GM19238 (cell line): ENCODE measurements around the gene TMCO4.

Source experiments
- DNase-seq: peaks from one replicate; pipeline ENCODE4 v3.0.0; 2011; ENCODE audit warnings: low spot score; ENCODE audit not compliant: insufficient read length

TMCO4 gene

GRCh38 chr1:19688041-19688842 is 111.5 kb downstream of the TMCO4 start:
- DNase-seq: no peak

GRCh38 chr1:19687414-19687813 is 112.3 kb downstream of the TMCO4 start:
- no peak for DNase-seq

- DNase-seq: no peak
Measured at GRCh38 chr1:19685994-19686393, 113.7 kb downstream of the TMCO4 start.

GRCh38 chr1:19684677-19685076 is 115.0 kb downstream of the TMCO4 start:
- no peak for DNase-seq

- DNase-seq: no peak
Measured at GRCh38 chr1:19683351-19683750, 116.4 kb downstream of the TMCO4 start.

- DNase-seq: no peak
Measured at GRCh38 chr1:19682901-19683300, 116.8 kb downstream of the TMCO4 start.

- no peak for DNase-seq
Measured at GRCh38 chr1:19682257-19682656, 117.5 kb downstream of the TMCO4 start.

GRCh38 chr1:19680644-19681043 is 119.1 kb downstream of the TMCO4 start:
- DNase-seq: no peak

GRCh38 chr1:19679691-19680090 is 120.0 kb downstream of the TMCO4 start:
- no peak for DNase-seq

GRCh38 chr1:19678931-19679453 is 120.7 kb downstream of the TMCO4 start:
- DNase-seq: no peak

GRCh38 chr1:19678493-19678892 is 121.2 kb downstream of the TMCO4 start:
- DNase-seq: no peak

- DNase-seq: peak; percentile 37
Measured at GRCh38 chr1:19676438-19676922, 123.2 kb downstream of the TMCO4 start.

GRCh38 chr1:19675797-19676196 is 123.9 kb downstream of the TMCO4 start:
- no peak for DNase-seq

GRCh38 chr1:19672237-19672636 is 127.5 kb downstream of the TMCO4 start:
- DNase-seq: no peak

- DNase-seq: no peak
Measured at GRCh38 chr1:19670787-19671186, 128.9 kb downstream of the TMCO4 start.

GRCh38 chr1:19668888-19669287 is 130.8 kb downstream of the TMCO4 start:
- DNase-seq: no peak

- DNase-seq: no peak
Measured at GRCh38 chr1:19665496-19666465, 133.9 kb downstream of the TMCO4 start.

GRCh38 chr1:19665186-19665495 is 134.6 kb downstream of the TMCO4 start:
- DNase-seq: no peak

GRCh38 chr1:19664453-19665185 is 135.1 kb downstream of the TMCO4 start, which contains the start of gene HTR6:
Gene HTR6, plus strand, starts transcription at chr1:19664875. Its CDS starts 879 bp downstream, at chr1:19665754.
- no peak for DNase-seq

- DNase-seq: no peak
Measured at GRCh38 chr1:19662313-19662712, 137.4 kb downstream of the TMCO4 start.

GRCh38 chr1:19661721-19662228 is 137.9 kb downstream of the TMCO4 start:
- DNase-seq: no peak
